LoVo (cell line): ENCODE results near the gene PITPNM3.

ENCODE experiments used
- DNase-seq: peaks from one replicate; pipeline ENCODE4 v3.0.0-alpha.2; 2016; ENCODE audit warnings: low spot score

The PITPNM3 gene

DNA sequence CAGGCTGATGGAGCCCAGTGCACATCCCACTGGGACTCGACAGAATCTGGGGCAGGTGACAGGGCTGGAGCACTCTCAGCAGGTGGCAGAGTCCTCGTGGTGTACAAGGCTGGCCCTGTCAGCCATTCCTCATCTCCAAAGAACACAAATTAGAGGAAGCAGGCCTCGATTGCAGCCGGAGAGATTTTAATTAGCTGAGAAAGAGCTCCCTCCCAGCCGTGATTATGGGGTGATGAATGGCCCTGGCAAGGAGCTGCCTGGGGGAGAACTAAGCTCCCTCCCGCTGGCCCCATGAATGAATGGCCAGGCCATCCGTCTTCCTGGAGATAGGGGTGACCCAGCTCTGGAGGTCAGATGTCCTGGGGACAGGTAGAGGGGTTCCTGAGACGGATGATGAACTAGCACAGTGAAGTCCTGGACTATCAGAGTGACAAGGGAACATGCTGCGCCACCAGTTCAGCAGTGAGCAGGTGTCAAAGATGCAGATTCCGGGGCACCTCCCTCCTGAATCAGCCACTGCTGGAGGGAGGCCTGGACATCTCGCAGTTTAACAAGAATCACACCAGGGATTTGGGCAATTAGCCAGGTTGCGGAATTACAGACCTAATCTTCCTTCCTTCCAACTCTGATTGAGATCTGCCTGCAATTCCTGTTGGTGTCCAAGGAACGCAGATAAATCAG lies 76.6 kb downstream of the PITPNM3 start:
- no peak for DNase-seq

DNA sequence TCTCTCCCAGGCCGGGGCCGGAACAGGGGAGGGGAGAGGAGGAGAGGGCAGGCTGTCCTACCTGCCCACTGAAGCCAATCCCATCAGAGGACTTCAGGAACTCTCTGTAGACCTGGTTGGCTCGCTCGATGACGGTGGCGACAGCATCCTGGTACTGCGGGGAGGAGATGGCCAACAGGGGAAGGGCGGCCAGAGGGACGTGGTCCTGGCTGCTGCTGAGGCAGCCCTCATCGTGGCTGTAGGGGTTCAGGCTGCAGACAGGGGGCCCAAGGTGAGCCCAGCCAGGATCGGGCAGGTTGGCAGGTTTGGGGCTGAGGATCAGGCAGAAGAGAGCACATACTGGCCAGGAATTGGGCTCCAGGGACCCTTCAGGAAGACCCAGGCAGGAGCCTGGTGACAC lies 77.9 kb downstream of the PITPNM3 start:
- DNase-seq, result no peak

DNA sequence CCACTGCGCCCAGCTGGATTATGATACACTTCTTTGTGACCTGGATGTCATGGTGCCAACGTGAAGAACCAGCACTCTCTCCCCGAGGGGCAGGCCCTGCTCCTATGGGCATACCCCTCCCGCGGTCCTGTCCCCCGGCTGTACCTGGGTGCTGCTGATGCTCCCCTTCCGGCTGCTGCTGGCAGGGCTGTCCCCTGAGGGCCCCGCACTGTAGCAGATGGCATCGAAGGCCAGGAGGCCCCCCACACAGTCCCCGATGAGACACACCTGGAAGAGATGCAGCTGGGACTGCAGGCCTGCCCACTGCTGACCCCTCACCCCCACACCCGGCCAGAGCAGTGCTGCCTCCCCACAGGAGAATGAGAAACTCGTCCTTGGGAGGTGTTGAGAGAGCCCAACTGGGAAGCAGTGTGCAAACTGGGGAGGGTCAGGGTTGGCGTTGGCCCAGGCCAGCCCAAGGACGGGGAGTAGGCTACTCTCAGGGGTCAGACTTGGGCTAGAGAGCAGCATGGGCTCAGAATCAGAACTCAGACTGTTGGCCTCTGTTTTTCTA lies 78.4 kb downstream of the PITPNM3 start:
- no peak for DNase-seq

DNA sequence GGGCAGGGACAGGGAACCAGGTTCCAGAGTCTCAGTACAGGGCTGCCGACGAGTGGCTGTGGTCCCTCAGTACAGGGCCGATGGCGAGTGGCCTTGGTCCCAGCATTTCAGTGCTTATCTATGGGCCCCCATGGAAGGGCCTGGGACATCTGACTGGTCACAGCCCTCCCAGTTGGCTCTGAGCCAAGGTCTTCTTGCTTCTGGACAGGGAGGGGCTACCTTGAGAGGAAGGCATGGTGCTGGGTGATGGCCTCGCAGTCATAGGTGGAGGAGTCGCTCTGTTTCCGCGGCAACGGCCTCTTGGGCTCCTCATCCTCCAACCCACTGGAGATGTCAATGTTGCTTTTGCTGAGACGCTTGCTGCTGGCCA lies 79.6 kb downstream of the PITPNM3 start:
- DNase-seq, result no peak

DNA sequence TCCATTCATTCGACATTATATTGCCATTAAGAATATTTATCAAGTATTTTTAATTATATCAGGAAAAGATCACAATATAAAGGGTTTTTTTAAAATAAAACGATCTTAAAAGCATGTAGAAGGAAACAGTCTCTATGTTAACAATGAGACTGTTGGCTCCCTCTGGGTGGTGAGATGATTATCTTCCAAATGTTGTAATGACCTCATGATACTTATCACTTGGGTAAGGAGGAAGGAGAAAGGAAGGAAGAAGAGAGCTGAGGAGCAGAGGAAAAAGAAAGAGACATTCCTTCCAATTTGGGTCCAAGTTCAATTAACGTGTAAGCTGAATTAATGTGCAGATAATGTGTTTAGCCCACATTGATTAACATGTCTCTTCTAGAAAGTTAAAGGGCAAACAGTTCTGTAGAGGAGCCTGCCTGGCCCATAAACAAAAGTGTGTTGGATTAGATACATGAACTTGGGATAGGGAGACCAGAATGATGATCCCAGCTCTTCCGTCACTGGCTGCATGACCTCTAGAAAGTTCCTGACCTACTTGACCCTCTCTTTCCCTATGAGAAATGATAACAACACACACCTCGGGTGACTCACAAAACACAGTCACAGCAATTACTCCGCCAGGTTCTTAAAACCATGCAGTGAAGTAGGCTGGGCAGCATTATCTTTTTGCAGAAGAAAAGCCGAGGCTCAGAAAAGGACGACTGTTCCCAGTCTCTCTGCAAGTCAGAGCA lies 80.1 kb downstream of the PITPNM3 start:
- DNase-seq, result no peak

DNA sequence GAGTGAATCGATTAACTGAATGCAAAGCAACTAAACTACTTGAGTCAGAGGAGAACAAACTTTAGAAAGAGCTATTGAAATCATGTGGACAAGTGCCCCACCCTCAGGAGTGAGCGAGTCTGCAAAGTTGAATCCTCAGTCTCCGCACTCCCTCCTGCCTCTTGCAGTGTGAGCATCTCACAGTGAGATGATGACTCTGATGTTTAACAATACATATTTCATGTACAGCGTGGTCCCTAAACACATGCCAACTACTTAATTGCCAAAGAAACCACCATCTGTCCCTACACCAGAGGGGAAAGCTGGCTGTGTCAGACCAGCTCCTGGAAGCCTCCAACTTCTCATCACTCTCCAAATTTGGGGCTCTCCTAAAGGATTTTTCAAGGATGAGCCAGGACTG lies 80.9 kb downstream of the PITPNM3 start:
- no peak for DNase-seq

DNA sequence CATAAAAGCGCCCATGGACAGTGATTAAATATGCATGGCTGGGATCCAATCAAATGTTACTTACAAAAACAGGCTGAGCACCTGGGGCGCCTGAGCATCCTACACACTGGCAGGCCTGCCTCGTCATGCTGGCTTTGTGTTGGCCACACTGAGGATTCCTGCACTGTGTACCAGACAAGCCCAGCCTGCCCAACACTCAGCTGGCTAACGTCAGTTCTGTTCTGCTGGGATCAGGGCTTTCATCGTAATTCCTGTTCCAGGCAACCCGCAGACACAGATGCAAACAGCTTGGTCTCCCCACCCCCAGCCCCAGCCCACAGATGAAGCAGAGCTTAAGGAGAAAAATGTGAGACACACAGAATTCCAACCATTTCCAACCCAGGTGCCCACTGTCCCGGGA lies 81.4 kb downstream of the PITPNM3 start:
- no peak for DNase-seq

DNA sequence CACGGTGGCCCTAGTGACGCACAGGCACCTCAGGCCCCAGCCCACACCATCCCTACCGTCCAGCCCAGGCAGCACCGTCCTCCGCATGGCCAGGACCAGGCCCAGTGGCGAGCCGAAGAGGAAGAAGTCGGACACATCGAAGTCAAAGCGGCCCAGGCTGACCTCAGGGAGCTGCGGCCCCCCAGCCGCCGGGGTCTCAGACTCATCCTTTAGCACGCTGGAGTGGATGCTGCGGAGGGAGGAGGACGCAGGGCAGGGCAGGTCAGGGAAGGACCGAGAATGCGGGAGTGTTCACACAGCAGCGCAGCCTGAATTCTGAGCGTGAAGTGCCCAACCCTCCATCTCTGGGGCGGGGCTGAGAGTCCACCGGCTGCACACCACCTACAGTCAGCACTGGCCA lies 82.0 kb downstream of the PITPNM3 start:
- no peak for DNase-seq

DNA sequence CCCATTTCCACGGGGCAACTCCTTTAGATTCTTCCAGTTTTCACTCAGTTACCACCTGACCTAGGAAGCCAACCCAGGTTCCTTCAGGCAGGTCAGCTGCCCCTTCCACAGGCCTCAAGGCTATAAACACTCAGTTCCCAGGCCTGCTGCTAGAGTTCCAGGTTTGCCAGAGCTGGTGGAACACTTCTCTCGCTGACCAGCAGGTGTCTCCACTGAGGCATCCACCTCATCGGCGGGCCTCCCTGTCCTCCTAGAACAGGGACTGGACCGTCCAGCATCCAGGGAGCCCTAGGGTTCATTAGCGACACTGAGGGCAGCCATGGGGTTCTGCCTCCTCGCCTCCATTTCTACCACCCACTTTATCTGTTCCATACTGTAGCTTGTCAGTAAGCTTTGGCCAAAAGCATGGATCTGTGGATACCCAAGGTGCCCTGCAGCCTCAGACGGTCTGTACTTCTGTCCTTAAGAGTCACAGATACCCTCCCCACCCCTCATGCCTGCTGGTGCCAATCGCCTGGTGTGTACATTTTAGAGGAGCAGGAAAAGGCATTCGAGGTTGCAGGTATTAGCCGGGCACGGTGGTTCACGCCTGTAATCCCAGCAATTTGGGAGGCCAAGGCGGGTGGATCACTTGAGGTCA lies 83.1 kb downstream of the PITPNM3 start:
- peak; percentile 76 for DNase-seq

DNA sequence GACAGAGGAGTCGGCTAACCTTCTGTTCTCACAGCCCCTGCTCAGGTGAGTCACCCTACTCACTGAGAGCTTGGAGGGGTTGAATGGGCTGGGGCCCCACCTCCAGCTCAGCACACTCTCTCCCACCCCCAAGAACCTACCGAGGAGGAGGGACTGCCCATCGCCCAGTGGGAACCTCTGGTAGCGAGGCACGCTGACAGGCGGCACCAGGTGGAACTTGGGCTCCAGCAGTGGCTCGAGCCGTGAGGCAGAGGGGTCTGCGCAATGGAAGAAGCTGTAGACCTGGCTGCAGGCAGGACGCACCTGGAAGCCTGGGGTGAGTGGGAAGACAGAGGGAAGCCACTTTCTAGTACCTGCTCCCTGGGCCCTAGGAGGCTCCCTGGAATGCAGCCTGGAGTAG lies 83.8 kb downstream of the PITPNM3 start:
- no peak for DNase-seq

DNA sequence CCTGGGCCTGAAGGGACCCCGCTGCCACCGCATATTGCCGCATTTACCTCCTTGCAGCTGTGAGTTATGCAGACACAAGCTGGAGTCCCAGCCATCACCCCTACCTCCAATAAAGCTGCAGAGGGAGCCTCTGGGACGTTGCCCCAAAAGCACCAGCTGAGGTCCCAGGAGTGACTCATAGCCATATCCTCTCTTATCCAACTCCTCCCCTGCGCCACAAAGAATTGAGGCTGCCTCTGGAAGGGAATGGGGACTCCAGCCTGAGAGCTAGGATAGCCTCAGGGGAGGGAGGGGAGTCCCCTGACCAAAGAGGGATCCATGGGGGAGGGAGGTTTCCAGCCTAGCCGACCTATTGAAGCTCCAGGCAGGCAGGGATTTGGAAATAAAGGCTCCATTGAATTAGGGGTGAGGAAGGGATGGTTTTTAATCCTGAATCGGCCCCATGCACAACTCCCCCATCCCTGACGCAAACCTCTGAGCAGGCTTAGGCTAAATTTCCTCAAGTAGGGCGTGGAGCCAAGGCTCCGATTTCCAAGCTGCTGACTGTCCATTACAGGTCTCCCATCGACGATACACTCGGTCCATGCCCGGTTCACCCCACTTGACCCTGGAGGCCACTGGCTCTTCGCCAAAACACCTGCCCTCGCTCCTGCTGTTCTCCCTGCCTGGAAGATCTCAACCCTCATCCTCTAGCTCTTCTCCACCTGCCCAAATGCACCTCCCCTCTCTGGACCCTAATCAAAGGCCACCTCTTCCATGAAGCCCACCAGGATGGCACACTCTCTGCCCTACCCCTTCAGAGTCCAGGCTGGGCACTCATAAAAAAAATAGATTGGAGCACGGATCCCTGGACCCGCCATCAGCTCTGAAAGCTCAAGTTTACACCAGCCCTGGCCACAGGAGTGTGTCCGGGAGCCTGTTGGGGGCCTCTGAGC lies 84.6 kb downstream of the PITPNM3 start:
- no peak for DNase-seq

DNA sequence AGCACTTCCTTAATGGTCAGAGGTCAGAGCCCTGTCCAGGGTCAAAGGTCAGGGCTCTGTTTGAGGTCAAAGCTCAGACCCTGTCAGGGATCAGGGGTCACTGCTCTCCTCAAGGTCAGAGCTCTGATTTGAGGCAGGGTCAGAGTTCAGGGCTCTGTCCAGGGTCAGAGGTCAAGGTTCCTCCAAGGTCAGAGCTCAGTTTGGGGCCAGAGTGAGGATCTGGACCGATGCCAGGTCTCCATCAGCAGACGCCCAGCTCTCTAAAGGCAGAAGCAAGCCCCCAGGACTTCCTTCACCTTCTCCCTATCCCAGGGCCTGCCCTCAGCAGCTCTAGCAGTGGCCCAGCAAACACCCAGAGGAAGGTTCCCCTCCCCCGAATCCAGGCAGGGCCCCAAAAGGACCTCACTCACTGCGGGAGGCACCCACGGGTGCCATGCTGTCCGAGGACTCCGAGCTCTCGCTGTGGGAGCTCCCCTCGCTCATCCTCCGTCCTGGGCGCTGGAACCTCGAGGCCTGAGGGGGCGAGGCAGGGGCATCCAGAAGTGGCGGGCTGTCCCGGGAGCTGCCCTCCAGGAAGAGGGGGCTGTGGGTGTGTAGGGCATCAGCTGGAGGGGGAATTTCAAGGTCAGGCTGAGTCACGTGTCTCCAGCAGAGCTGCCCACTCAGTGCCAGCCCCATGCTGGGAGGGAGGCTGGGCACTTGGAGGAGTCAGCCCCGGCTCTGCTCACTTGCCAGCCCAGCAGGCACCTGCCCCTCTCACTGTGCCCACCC lies 85.4 kb downstream of the PITPNM3 start:
- no peak for DNase-seq

DNA sequence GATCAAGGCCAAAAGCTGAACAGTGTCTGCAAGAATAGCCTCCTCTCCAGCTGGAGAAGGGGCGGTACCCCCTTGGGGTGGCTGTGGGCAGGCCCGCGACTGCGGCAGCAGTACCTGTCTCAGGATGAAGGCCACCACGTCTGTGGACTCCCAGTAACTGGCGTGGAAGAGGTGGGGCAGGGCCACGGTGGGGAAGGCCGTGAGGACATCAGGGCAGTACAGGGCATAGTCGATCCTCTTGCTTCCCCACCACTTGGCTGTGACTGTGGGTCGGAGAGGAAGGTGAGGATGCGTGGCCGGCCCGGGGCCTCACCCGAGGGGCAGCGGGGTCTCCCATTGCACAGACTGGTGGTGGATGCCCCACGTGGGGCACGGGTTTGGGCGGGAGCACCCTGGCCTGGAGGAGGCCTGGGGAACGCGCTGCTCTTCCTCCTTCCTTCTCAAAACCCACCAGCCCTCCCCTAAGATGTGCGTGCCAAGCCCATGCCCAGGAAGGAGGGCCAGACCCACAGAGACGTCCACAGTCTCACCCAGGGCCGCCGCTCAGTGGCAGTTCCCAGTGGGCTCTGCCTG lies 86.1 kb downstream of the PITPNM3 start:
- DNase-seq, result no peak

DNA sequence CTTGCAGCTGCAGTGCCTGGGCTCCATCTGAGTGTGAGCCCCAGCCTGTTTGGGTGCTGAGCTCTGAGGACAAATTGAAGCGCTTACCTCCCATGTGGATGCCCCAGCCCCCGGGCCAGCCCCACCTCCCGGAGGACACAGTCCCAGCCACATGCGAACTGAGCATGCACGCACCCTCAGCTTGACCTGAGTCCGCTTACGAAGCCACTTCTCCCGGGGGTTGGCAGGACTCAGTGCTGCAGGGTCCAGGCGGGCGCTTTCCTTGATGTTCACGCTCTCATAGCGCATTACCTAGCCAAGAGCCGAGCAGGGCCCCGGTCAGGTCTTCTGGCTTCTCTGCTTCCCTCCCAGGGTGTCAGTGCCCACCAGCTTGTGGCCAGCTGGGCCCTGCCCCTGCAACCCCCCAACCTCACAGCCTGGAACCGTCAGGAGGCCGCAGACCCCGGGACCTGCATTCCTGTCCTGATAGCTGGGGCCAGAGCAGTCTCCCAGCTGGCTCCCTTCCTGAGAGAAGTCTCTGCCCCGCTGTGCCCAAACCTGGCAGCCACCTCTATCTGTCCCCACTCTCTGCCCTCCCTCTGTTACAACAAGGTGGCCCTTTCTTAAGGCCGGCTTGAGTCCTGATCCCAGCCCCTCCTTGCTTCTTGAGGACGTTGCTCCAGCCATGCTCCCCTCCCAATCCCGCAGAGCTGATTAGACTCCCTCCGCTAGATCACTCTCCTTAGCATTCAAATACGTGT lies 88.1 kb downstream of the PITPNM3 start:
- DNase-seq, result no peak

DNA sequence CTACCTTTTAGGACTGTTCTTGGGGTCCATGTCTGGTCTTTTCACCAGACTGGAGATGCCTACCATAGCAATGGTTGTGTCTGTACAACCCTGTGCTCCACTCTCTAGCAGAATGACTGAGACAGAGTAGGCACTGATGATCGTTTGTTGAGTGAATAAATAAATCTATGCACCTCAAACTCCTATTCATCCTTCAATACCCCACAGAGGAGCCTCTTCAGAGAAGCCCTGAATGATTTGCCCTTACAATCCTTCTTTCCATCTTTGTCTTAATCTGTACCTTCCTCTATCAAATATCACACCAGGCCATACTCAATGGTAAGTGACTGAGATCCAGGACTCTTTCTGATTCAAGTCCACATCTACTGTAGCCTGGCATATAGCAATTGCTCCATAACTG lies 88.8 kb downstream of the PITPNM3 start:
- DNase-seq, result no peak

DNA sequence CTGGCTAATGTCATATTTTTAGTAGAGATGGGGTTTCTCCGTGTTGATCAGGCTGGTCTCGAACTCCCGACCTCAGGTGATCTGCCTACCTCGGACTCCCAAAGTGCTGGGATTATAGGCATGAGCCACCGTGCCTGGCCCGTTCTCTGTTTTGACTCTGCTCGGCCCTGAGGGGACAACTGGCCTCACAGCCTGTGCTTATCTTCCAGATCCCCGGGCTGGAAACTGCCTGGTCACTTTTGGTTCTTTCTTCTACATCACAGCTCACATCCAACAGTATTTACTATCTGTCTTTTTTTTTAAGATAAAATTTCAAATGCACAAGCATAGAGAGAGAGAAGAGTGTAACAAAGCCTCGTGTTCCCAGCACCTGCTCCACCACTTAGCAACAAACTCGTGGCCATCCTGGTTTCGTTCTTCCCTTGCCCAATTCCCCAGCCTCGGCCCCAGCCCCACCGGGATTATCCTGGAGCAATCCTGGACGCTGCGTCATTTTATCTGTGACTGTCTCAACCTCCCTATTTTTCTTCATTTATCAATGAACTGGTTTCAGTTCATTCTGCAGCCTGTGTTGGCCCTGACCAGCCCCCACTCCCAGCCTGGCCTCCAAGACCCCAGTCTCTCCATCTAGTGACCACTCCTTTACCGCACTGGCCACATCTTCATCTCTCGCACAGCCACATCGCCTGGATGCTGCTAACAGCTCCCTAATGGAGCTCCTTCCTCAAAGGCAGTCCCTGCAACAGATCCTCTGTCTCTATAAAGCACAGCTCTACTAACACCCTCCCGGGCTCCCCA lies 91.0 kb downstream of the PITPNM3 start:
- DNase-seq, result no peak

DNA sequence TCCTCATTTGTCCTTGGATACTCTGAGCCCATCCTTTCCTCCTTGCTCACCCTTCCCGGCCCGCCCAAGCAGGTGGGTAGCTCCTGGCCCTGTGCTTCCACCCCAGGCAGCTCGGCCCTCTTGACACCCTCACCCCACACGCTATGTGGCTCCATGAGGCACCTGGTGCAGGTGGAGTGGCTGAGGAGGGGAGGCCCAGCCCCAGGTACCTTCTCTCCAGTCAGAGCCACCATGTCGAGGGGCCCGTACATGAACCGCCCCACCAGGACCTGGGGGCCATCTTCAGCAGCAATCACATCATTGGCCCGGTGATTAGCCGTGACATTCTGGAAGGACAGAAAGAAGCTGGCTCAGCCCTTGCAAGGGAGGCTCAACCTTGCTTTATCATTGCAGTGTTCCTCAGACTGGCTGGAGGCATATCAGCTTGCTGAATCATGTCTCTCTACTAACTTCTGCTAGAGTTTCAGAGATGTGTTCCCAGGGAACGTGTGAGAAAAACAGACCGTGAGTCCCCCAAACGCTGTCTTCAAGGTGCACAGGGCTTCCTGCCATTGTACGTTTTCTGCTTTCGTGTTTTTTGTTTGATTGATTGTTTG lies 91.8 kb downstream of the PITPNM3 start:
- no peak for DNase-seq

DNA sequence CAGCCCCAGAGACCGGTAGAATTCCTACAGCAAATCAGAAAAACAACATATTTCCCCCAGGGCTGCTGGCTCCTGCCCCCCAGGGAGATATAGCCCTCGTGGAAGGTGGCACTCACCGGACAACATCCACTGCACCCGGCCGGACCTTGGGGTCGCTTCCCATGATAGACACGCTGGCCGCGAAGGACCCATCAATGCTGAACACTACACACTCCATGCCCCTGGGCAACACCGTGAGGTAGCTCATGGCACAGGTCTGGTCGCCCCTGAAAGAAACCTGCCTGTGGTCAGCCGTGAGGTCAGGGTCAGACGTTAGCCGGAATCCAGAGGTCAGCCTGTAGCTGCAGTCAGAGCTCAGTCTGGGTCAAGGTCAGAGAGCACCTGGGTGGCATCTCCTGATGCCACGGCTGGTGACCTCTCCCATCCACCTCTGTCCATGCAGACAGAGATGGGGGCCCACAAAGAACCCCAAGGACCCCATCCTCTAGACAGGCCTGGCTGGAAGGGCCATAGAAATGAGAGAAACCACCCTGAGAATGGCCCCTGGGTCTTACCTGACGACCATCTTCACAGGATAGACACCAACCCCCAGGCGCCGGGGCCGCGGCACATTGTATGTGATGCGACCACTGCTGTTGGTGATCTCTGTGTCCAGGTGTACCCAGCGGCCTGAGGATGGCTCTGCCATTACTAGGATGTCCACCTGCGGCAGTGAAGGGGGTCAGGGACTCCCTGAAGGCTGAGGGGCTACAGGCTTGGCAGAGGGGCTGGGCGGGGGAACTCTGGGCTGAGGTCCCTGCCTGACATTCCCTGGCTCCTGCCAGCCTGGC lies 92.5 kb downstream of the PITPNM3 start:
- no peak for DNase-seq
